Lower leg skin (tissue), 4 donors: ENCODE measurements around the gene PRDM16. TPM values are rescaled to one million over a fixed set of nuclear protein-coding genes. Genes with fewer than 3 reads are reported as not detected.

Experiments used
- DNase-seq, 2 donors: peaks; one replicate each; pipeline ENCODE4 v3.0.0-alpha.2; 2019; ENCODE audit warnings: low spot score in 2 of 2
- H3K4me3 ChIP-seq: fragments of 200-600 bp; sonication (generic); 2 replicates; pipeline ENCODE4 v1.5.1; 2017; ENCODE audit warnings: mild to moderate bottlenecking, low read depth; ENCODE audit not compliant: poor library complexity, severe bottlenecking
- POLR2A ChIP-seq, 2 donors: fragments of 450-650 bp; IDR thresholded peaks; one replicate each; pipeline ENCODE4 v1.6.1; 2016 to 2017; ENCODE audit warnings: antibody characterized with exemption in 2 of 2, mild to moderate bottlenecking in 1 of 2, moderate library complexity in 1 of 2
- WGBS, 2 donors: methylation state at CpG; one replicate each; pipeline ENCODE4 v1.1.5; 2018; 5-methylcytosine and 5-hydroxymethylcytosine counted together
- intact Hi-C: fragments of 100-400 bp; cut with DNase I; formaldehyde crosslinking; loops from one replicate; pipeline ENCODE4 v1.15.0; 2023; ENCODE audit warnings: low total_unique reads
- total RNA-seq, 4 donors: library from RNA; depleted of rRNA; stranded (reverse); fragments of >200 nt; gene quantifications; one replicate each; pipeline ENCODE4 v1.1.0, GENCODE V29; 2016
- TF ChIP-seq, protein P1 (sequence below), 3 donors: fragments of 450-650 bp; IDR thresholded peaks; one replicate each; pipeline ENCODE4 v1.5.1; 2016; ENCODE audit warnings: antibody characterized with exemption in 3 of 3, mild to moderate bottlenecking in 3 of 3, moderate library complexity in 2 of 3

PRDM16 gene
- total RNA-seq, 4 donors from 2014 or later, result 0.08 to 0.91 (median 0.56) TPM; not detected in 1

DNA sequence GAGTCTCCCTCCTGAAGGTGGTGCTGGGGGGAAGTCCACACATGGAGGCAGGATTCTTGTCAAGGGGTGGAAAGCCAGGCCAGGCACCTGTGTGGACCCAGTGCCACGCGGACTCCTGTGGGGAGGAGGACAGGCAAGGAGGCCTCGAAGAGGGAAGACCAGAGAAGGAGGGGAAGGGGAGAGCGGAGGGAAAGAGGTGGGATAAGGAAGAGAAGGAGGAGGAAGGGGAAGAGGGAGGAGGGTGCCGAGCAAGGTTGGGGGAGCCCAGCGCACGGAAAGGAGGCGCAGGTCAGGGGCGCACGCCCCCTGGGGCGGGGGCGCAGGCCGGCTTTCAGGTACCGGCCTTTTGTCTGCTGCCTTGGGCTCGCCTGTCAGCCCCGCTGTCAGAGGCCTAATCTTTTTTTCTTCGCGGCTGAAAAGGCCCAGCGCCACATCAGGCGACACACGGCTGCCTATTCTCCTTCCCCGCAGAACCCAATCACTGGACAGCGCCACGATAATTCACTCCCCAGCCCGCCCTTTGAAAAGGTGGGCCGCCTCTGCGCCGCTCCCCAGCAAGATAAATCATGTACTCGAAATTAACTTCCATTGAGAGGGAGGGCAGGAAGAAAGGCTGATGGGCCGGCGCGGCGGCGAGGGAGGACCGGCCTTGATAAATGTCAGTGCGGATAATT lies 42.5 kb downstream of the PRDM16 start:
- DNase-seq, result no peak
- H3K4me3 ChIP-seq, result no peak overlapping the region
- no peak for TF ChIP-seq POLR2A (IDR thresholded peaks at IDR 0.05)
- TF ChIP-seq, protein P1, sequence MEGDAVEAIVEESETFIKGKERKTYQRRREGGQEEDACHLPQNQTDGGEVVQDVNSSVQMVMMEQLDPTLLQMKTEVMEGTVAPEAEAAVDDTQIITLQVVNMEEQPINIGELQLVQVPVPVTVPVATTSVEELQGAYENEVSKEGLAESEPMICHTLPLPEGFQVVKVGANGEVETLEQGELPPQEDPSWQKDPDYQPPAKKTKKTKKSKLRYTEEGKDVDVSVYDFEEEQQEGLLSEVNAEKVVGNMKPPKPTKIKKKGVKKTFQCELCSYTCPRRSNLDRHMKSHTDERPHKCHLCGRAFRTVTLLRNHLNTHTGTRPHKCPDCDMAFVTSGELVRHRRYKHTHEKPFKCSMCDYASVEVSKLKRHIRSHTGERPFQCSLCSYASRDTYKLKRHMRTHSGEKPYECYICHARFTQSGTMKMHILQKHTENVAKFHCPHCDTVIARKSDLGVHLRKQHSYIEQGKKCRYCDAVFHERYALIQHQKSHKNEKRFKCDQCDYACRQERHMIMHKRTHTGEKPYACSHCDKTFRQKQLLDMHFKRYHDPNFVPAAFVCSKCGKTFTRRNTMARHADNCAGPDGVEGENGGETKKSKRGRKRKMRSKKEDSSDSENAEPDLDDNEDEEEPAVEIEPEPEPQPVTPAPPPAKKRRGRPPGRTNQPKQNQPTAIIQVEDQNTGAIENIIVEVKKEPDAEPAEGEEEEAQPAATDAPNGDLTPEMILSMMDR (IDR thresholded peaks at IDR 0.05), result no peak

DNA sequence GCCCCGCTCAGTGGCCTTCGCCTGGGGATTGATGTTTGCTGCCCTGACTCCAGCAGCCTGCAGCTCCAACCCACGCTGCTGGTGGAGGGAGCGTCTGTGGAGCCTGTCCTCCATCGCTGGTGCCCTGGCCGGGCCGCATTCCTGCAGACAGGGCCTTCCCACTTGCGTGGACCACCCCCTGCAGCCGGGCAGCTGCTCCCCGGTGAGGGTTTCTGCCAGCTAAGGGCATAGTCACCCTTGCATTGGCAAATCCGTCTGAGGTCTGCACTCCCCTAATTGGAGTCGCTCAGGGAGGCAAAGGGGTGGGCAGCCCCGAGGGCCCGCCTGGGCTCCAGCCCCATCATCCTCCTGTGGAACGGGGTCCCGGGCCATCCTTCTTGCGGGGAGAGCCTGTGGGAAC lies 43.5 kb downstream of the PRDM16 start:
- no peak for TF ChIP-seq POLR2A (IDR thresholded peaks at IDR 0.05)
- TF ChIP-seq, protein P1 (IDR thresholded peaks at IDR 0.05), result no peak
- intact Hi-C loops, result no loop called here
- no peak for DNase-seq
- no peak overlapping the region for H3K4me3 ChIP-seq
- WGBS, 2 donors, result 74 to 80% methylated on average over 3 to 14 of the region's 17 CpGs

More for the DNA sequence above, 42.5 kb downstream of the PRDM16 start:
- intact Hi-C loops, result no loop called here
- 53 to 63% methylated on average over 36 of the region's 36 CpGs for WGBS, 2 donors

DNA sequence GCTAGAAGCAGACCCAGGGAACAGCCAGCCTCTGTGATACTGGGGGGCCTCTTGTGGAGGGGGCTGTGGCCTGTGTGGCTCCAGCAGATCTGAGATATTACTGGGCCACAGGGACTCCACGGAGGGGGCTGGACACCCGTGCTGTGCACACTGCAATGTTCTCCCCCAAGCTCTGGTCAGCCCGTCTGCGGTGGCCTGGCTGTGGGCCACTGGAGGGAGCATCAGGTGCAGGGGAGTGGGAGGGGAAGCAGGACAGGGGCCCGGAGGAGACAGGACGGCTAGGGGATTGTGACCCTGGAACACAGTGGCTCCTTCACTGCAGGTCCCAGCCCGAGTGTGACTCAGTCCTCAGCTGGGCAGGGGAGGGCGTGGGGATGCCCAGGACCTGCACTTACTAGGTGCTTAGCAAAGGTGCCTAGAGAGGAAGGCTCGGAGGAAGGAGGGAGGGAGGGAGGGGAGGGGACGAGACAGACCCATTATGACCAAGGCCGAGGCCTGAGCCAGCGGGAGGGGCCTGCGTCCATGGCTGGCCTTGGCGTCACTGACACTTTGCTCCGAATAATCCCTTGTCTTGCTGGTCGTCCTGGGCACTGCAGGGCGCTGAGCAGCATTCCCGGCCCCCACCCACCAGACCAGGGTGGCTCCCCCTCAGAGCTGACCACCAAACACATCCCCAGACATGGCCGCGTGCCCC lies 44.2 kb downstream of the PRDM16 start:
- intact Hi-C loops, result no loop called here
- TF ChIP-seq POLR2A (IDR thresholded peaks at IDR 0.05), result no peak
- TF ChIP-seq, protein P1 (IDR thresholded peaks at IDR 0.05), result no peak
- 78 to 80% methylated on average over 17 to 20 of the region's 20 CpGs for WGBS, 2 donors
- no peak overlapping the region for H3K4me3 ChIP-seq
- no peak for DNase-seq

DNA sequence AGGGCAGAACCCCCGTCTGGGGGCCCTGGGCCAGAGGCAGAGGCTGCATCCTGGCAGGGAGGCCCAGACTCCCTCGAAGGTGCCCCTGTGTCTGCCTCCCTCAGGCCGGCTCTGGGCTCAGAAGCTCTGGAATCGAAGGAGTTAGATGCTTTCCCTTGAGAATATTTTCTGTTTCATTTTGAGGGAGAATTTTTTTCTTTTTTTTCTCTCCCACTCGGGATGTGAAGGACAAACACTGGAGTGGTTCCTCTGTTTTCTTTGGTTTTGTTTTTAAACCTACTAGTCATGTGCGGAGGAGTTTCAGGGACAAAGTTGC lies 44.7 kb downstream of the PRDM16 start:
- intact Hi-C loops, result no loop called here
- no peak overlapping the region for H3K4me3 ChIP-seq
- DNase-seq, result no peak
- TF ChIP-seq POLR2A (IDR thresholded peaks at IDR 0.05), result no peak
- TF ChIP-seq, protein P1 (IDR thresholded peaks at IDR 0.05), result no peak
- 49 to 74% methylated on average over 6 of the region's 6 CpGs for WGBS, 2 donors

DNA sequence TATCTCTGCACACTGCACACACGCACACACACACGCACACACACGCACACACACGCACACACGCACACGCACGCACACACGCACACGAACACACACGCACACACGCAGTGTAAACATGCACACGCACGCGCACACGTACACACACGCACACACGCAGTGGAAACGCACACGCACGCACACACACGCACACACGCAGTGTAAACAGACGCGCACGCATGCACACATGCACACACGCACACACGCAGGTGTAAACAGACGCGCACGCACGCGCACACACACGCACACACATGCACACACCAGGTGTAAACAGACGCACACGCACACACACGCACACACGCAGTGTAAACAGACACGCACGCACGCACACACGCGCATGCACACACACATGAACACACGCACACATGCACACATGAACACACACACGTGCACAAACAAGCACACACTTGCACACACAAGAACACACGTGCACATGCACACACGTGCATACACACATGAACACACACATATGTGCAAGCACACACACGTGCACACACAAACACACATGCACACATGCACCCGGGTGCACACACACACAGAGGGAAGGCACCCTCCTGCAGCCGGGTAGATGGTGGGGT lies 45.2 kb downstream of the PRDM16 start:
- H3K4me3 ChIP-seq, result no peak overlapping the region
- TF ChIP-seq, protein P1 (IDR thresholded peaks at IDR 0.05), result no peak
- TF ChIP-seq POLR2A (IDR thresholded peaks at IDR 0.05), result no peak
- 83 to 85% methylated on average over 48 to 49 of the region's 49 CpGs for WGBS, 2 donors
- intact Hi-C loops, result no loop called here
- no peak for DNase-seq
